Prostate gland (tissue), 2 donors: ENCODE data around the gene CYB5RL. TPM values are rescaled to one million over a fixed set of nuclear protein-coding genes. Genes with fewer than 3 reads are reported as not detected.

ENCODE experiments used
- DNase-seq: peaks from one replicate; pipeline ENCODE4 v3.0.0-alpha.2; 2019; ENCODE audit warnings: low spot score
- H3K27ac ChIP-seq, 2 donors: fragments of 200-600 bp; sonication (generic); 2 replicates each; pipeline ENCODE4 v1.5.1; 2017 to 2019
- H3K27me3 ChIP-seq: fragments of 200-600 bp; sonication (generic); replicated peaks from 2 replicates; pipeline ENCODE4 v1.5.1; 2019; ENCODE audit not compliant: insufficient read depth
- H3K36me3 ChIP-seq, 2 donors: fragments of 200-600 bp; sonication (generic); 1 replicate in 1 of 2; 2 replicates in 1 of 2; pipeline versions ENCODE4 v1.5.1 to v1.8.1; 2017 to 2019
- H3K4me1 ChIP-seq: fragments of 200-600 bp; sonication (generic); replicated peaks from 2 replicates; pipeline ENCODE4 v1.5.1; 2019
- H3K4me3 ChIP-seq, 2 donors: fragments of 200-600 bp; sonication (generic); 2 replicates each; pipeline ENCODE4 v1.5.1; 2017 to 2019
- H3K9me3 ChIP-seq: fragments of 200-600 bp; sonication (generic); 2 replicates; pipeline ENCODE4 v1.5.1; 2017
- POLR2A ChIP-seq: fragments of 450-650 bp; IDR thresholded peaks from one replicate; pipeline ENCODE4 v1.6.1; 2016; ENCODE audit warnings: antibody characterized with exemption, mild to moderate bottlenecking
- POLR2AphosphoS5 ChIP-seq: sonication (generic); formaldehyde crosslinking; IDR thresholded peaks from one replicate; pipeline ENCODE4 v1.6.1; 2017; ENCODE audit warnings: antibody characterized with exemption
- WGBS: methylation state at CpG from one replicate; pipeline ENCODE4 v1.1.5; 2018; 5-methylcytosine and 5-hydroxymethylcytosine counted together
- intact Hi-C: fragments of 100-400 bp; cut with DNase I; formaldehyde crosslinking; loops from one replicate; pipeline ENCODE4 v1.14.2; 2022
- total RNA-seq, 2 donors: library from RNA; depleted of rRNA; stranded (reverse); fragments of >200 nt; gene quantifications; one replicate each; pipeline ENCODE4 v1.1.0, GENCODE V29; 2016
- TF ChIP-seq, protein P1 (sequence below), 4 experiments: fragments of 200-600 bp in 2 of 4; fragments of 450-650 bp in 2 of 4; sonication (generic) in 2 of 4; IDR thresholded peaks; 1 replicate in 3 of 4; 2 replicates in 1 of 4; pipeline ENCODE4 v1.5.1; 2016 to 2019; ENCODE audit warnings: antibody characterized with exemption in 4 of 4, mild to moderate bottlenecking in 2 of 4, moderate library complexity in 2 of 4

Gene CYB5RL
- total RNA-seq, 2 donors from 2014 or later = 6.3 to 10.9 TPM

DNA sequence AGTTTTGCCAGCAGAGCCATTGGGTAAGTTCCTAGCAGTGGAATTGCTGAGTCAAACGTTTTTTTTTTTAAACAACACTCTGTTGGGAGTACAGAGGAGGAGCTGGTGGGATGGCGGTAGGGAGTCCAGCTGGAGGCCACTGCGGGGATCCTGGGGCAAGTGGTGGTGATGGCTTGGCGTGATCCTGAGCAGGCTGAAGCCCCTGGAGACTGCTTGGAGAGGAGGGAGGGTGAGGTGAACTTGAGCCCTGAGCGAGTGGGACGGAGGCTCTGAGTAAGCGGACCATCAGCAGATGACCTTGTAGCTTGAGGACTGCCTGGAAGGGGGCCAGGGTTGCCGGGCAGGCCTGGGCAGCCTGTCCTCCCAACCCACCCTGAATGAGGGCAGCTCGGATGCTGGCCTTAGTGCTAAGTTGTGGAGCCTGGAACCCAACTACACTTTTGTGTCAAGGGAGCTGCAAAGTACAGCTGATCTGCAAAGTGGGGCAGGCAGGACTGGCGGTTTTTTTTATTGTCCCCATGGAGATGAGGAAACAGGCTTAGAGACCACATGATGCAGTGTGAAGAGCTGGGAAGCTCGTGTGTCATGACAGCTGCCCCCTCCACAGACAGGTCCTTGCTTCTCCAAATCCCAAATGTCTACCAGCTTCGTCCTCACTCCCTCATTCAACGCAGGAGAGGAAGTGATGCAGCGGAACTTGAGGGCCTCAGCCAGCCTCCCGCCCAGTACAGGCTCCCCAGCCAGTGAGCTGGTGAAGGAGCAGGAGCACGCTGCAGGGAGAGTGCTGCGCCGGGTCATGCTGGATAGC is 20.4 kb upstream of the CYB5RL start:
- Histone ChIP-seq H3K4me3 (no peak overlapping the region), H3K9me3 (no peaks in the 10 kb centered on the region), H3K27me3 (no peaks in the 10 kb centered on the region), H3K4me1 (peaks cover 4% of the 10 kb centered on the region), H3K36me3 (peaks cover 6 to 21% of the 10 kb centered on the region in 2 donors), H3K27ac (peak overlapping the region; percentile 62 to 73)
- no peak for TF ChIP-seq POLR2AphosphoS5
- TF ChIP-seq, protein P1, sequence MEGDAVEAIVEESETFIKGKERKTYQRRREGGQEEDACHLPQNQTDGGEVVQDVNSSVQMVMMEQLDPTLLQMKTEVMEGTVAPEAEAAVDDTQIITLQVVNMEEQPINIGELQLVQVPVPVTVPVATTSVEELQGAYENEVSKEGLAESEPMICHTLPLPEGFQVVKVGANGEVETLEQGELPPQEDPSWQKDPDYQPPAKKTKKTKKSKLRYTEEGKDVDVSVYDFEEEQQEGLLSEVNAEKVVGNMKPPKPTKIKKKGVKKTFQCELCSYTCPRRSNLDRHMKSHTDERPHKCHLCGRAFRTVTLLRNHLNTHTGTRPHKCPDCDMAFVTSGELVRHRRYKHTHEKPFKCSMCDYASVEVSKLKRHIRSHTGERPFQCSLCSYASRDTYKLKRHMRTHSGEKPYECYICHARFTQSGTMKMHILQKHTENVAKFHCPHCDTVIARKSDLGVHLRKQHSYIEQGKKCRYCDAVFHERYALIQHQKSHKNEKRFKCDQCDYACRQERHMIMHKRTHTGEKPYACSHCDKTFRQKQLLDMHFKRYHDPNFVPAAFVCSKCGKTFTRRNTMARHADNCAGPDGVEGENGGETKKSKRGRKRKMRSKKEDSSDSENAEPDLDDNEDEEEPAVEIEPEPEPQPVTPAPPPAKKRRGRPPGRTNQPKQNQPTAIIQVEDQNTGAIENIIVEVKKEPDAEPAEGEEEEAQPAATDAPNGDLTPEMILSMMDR (IDR thresholded peaks at IDR 0.05) = no peak
- 39% methylated on average over 18 of the region's 18 CpGs for WGBS
- intact Hi-C loops = no loop called here
- no peak for DNase-seq

DNA sequence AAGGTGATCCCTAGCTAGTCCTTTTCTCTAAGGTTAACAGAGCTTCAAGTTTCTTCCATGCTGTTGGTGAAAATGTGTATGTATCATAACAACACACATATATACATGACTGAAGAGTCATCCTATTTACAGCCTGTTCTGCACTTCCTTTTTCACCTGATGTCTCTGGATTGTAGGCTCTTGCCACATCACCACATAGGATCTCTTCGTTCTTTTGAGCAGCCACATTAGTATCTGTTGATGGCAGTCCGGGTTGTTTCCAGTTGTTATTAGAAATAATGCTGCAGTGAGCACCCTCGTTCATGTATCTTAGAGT is 19.8 kb upstream of the CYB5RL start:
- Histone ChIP-seq H3K9me3 (no peaks in the 10 kb centered on the region), H3K4me1 (peaks cover 4% of the 10 kb centered on the region), H3K27ac (peak overlapping the region; percentile 62 to 73), H3K4me3 (no peak overlapping the region), H3K27me3 (no peaks in the 10 kb centered on the region), H3K36me3 (peaks cover 6 to 27% of the 10 kb centered on the region in 2 donors)
- no peak for TF ChIP-seq POLR2AphosphoS5
- TF ChIP-seq, protein P1 (IDR thresholded peaks at IDR 0.05) = no peak
- intact Hi-C loops = no loop called here
- no peak for DNase-seq
- 56% methylated on average over 3 of the region's 3 CpGs for WGBS

DNA sequence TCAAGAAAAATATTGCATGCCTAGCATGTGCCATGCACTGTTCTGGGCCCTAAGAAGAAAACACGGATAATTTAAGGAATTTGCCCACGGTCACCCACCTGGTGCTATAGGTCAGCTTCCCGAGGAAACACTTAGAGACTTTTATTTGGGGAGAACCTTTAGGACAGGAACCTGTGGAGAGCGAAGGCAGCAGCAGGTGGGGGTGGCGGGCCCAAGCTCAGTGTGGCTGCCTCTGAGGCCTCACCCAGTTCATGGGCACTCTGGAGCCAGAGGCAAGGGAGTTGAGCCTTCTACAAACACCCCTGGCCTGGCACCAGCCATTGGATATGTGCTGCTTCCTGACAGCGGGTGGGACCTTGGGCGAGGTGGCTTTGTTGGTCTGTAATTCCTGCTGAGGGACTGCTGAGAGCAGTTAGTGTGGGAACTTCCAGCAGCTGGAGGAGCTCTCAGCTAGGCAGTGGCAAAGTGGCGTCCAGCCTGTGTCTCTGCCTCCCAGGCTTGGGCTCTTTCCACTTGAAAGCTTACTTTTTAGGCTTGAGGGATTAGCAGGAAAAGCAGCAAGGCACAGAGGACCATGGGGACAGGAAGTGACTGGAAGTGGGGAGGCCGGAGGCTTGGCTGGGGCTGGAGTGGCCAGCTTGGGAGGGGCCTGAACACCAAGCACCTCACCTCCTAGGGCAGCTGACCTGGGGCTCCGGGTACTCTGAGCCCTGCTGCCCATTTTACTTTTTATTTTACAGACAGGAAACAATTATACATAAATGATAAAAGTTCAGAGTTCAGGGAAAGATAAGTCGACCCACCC is 19.3 kb upstream of the CYB5RL start:
- intact Hi-C loops = no loop called here
- no peaks in the 10 kb centered on the region for H3K27me3 ChIP-seq
- TF ChIP-seq, protein P1 (IDR thresholded peaks at IDR 0.05) = peak in 1 of 4 experiments; percentile 9
- TF ChIP-seq POLR2AphosphoS5 (no peak), POLR2A (no peak)
- peaks cover 4% of the 10 kb centered on the region for H3K4me1 ChIP-seq
- no peak overlapping the region for H3K4me3 ChIP-seq
- 67% methylated on average over 11 of the region's 11 CpGs for WGBS
- no peaks in the 10 kb centered on the region for H3K9me3 ChIP-seq
- peaks cover 6 to 27% of the 10 kb centered on the region in 2 donors for H3K36me3 ChIP-seq
- DNase-seq = no peak
- peak overlapping the region; percentile 62 to 73 for H3K27ac ChIP-seq

DNA sequence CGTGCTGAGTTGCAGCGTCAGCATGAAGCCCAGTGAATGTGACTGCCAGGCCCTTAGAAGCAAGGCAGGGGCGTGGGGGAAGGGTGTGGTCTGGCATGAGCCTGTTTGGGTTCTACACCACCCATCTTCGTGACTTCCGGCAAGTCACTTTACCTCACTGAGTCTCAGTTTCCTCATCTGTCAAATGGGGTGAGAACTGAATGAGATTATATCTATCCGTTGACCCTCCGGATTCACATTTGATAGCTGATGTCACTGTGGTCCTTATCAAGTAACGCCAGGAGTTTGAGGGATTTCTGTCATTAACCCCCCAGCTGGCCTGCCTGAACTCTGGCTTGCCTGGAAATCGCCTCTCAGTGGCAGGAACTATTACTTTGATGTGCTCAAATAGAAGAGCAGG is 15.7 kb upstream of the CYB5RL start:
- Histone ChIP-seq H3K4me1 (peaks cover 4% of the 10 kb centered on the region), H3K4me3 (no peak overlapping the region), H3K36me3 (peaks cover 17 to 42% of the 10 kb centered on the region in 2 donors), H3K27ac (no peak overlapping the region), H3K9me3 (no peaks in the 10 kb centered on the region), H3K27me3 (no peaks in the 10 kb centered on the region)
- TF ChIP-seq POLR2A (no peak), POLR2AphosphoS5 (no peak)
- TF ChIP-seq, protein P1 (IDR thresholded peaks at IDR 0.05) = no peak
- DNase-seq = no peak
- 95% methylated on average over 9 of the region's 9 CpGs for WGBS
- intact Hi-C loops = no loop called here
